C4-2B (cell line): ENCODE data around the gene SLC10A2.
"Not testable (repeated sequence)": the region's sequence is repeated elsewhere in the genome, so short reads cannot be mapped to it uniquely, and the experiment has no call there.

ENCODE experiments used
- H3K27ac ChIP-seq: fragments of 450-650 bp; 2 replicates; pipeline ENCODE4 v1.5.1; 2017
- ZFX ChIP-seq: fragments of 450-650 bp; IDR thresholded peaks from 2 replicates; pipeline ENCODE4 v1.6.1; 2017
- TF ChIP-seq, protein P1 (sequence below): fragments of 450-650 bp; conservative IDR thresholded peaks from 2 replicates; pipeline ENCODE4 v1.5.1; 2017; ENCODE audit warnings: mild to moderate bottlenecking

The SLC10A2 gene

DNA sequence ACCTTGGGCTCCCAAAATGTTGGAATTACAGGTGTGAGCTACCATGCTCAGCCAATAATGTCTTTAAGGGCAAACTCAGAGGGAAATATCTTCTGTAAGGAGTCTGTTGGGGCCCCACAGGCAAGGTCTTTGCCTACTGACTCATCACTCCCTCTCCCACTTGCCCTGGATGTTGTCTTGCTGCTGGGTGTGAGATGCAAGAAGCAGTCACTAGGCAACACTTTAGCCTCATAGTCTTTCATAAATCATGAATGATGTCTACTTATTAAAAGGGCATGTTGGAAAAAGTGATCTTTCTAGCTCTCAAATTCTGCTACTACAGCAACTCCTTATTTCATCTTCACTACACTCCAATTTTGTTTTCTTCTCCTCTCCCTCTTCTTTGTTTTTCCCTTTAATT, 34.6 kb upstream of the SLC10A2 start:
- TF ChIP-seq, protein P1, sequence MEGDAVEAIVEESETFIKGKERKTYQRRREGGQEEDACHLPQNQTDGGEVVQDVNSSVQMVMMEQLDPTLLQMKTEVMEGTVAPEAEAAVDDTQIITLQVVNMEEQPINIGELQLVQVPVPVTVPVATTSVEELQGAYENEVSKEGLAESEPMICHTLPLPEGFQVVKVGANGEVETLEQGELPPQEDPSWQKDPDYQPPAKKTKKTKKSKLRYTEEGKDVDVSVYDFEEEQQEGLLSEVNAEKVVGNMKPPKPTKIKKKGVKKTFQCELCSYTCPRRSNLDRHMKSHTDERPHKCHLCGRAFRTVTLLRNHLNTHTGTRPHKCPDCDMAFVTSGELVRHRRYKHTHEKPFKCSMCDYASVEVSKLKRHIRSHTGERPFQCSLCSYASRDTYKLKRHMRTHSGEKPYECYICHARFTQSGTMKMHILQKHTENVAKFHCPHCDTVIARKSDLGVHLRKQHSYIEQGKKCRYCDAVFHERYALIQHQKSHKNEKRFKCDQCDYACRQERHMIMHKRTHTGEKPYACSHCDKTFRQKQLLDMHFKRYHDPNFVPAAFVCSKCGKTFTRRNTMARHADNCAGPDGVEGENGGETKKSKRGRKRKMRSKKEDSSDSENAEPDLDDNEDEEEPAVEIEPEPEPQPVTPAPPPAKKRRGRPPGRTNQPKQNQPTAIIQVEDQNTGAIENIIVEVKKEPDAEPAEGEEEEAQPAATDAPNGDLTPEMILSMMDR: no peak
- TF ChIP-seq ZFX: no peak
- no peak overlapping the region for H3K27ac ChIP-seq

DNA sequence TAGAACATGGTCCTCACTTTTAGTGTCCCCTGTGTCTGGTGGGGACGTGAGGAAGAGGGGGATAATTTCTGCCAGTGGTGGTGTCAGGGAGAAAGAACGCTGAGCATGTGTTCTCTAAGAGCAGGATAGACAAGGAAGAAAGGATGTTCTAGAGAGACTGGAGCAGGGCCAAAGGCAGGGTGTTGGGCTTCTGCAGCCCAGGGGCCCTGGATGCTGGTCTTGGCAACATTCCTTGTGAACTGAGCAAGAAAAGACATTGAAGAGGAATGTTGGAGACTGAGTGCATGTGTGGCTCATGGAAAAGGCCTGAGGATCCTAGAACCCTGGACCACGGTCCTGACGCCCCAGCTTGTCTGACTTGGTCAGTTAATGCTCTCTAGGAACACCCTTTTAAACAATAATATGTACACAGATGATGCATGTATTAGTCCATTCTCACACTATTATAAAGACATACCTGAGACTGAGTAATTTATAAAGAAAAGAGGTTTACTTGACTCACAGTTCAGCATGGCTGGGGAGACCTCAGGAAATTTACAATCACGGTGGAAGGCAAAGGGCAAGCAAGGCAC, 33.6 kb upstream of the SLC10A2 start:
- TF ChIP-seq ZFX: no peak
- TF ChIP-seq, protein P1: no peak
- no peak overlapping the region for H3K27ac ChIP-seq

DNA sequence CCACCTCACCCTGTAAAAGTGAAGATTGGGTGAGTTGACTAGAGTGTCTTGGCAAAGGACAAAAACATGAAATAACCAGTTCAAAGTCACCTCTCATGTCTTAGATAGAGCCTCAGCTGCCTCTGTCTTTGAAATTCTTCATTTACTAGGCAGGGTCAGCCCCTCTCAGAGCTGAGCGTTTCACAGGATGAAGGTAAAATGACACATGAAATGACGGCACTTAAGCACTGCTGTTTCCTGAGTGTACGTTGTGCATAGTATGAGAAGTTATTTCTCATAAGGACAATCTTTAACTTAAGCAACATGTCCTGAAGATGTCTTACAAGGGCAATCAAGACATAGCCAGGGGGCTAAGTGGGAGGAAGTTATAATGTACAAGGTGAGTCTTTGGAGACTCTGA, 32.3 kb upstream of the SLC10A2 start:
- no peak for TF ChIP-seq ZFX
- TF ChIP-seq, protein P1: no peak
- no peak overlapping the region for H3K27ac ChIP-seq

DNA sequence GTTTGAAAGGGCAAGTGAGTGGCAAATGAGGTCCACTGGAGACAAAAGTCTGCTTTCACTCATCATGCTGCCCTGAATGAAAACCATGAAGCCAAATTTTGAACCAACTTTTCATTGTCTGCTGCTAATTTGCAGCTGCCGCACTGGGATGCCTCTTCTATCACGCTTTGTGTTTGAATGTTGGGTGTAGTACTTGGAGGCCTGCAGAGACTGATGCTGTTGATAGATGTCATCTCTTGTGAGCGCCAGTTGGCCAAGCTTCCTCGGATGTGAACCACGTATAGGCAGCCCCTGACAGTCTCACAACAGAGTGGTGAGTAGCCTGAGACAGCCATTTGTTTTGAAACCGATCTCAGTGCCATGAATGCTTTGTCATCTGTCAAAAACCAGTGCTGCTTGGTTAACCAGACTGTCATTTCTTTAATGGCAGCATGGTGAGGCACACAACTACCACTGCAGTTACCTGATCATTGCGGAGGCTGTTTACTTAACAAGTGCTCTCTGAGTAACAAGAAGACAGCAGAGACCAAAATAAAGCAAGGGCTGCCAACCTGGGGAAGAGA, 31.2 kb upstream of the SLC10A2 start:
- TF ChIP-seq, protein P1: no peak
- no peak for TF ChIP-seq ZFX
- no peak overlapping the region for H3K27ac ChIP-seq

DNA sequence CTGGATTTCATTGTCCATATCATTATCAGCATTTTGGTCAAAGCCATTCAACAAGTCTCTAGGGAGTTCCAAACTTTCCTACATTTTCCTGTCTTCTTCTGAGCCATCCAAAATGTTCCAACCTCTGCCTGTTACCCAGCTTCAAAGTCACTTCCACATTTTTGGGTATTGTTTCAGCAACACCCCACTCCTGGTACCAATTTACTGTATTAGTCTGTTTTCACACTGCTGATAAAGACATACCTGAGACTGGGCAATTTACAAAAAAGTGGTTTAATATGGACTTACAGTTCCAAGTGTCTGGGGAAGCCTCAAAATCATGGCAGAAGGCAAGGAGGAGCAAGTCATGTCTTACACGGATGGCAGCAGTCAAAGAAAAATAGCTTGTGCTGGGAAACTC, 27.4 kb upstream of the SLC10A2 start:
- not testable (repeated sequence) for H3K27ac ChIP-seq

DNA sequence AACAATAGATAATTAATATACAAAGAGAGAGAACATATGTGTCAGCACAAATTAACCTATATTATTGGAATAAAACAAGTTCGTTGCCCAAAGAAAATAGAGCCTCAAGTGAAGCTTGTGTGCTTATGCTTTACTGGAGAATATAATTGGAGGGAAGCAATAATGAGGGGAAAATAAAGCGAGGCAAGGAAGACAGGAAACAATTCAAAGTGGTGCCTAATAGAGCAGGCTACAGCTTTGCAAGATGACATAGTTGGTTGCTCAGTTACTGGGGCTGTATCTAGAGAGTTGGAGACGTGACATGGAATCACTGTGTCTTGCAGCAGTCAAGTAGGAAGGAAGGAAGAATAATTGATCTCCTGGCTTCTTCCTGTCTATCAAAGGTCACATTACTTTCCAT, 21.1 kb upstream of the SLC10A2 start:
- TF ChIP-seq ZFX: no peak
- TF ChIP-seq, protein P1: no peak

DNA sequence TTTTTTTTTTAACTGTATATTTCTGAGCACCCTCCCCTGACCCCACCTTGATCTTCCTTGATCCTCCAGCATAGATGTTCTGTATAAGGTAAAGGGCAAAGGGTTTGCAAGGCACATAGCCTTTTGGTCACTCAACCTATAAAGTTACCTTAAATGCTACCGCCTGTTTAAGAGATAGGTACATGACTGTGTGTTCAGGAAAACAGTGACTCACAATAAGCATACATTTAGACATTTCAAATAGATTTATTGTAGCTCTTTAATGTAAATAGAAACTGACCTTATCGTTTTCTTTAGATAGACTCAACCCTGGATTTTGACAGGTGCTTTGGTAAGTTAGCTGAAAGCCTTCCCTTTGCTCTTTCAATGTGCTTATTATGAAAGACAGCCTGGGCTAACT, 15.2 kb upstream of the SLC10A2 start:
- TF ChIP-seq, protein P1: no peak
- TF ChIP-seq ZFX: no peak
- no peak overlapping the region for H3K27ac ChIP-seq

More for the DNA sequence above, 21.1 kb upstream of the SLC10A2 start:
- H3K27ac ChIP-seq: no peak overlapping the region

DNA sequence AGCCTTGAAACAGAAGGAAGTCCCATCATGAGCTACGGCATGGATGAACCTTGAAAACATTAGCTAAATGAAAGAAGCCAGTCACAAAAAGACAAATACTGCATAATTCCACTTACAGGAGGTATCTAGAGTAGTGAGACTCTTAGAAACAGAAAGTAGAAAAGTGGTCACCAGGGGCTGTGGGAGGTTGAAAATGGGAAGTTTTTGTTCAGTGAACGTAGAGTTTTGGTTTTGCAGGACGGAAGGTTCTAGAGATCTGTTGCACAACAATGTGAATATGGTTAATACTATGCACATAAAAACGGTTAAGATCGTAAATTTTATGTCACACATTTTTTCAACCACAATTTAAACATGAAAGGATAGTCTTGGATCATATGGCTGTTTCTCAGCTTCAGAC, 11.9 kb upstream of the SLC10A2 start:
- TF ChIP-seq, protein P1: no peak
- no peak for TF ChIP-seq ZFX
- H3K27ac ChIP-seq: no peak overlapping the region
